H9 (cell line): Measurements from ENCODE around the gene TRAF3IP1. TPM values are rescaled to one million over a fixed set of nuclear protein-coding genes. Genes with fewer than 3 reads are reported as not detected.

Source experiments
- DNase-seq: peaks from one replicate; pipeline ENCODE4 v3.0.0-alpha.2; 2017
- H2AFZ ChIP-seq: one replicate; pipeline ENCODE4 v1.6.1; 2013; ENCODE audit warnings: mild to moderate bottlenecking, low read length, control low read depth, moderate library complexity
- H2AK5ac ChIP-seq: 2 replicates; pipeline ENCODE4 v1.6.1; 2013; ENCODE audit warnings: low read length, control low read depth, mixed read lengths; ENCODE audit not compliant: insufficient read length
- H2BK120ac ChIP-seq: one replicate; pipeline ENCODE4 v1.6.1; 2013; ENCODE audit warnings: low read depth, mild to moderate bottlenecking, low read length, control low read depth, inconsistent platforms; ENCODE audit not compliant: poor library complexity, severe bottlenecking
- H2BK12ac ChIP-seq: 2 replicates; pipeline ENCODE4 v1.6.1; 2013; ENCODE audit warnings: low read length, control low read depth, mixed read lengths, low read depth; ENCODE audit not compliant: insufficient read length
- H2BK15ac ChIP-seq: 2 replicates; pipeline ENCODE4 v1.6.1; 2013; ENCODE audit warnings: low read depth, low read length, control low read depth
- H2BK20ac ChIP-seq: one replicate; pipeline ENCODE4 v1.6.1; 2013; ENCODE audit warnings: low read depth, mild to moderate bottlenecking, low read length, control low read depth, inconsistent platforms; ENCODE audit not compliant: poor library complexity, severe bottlenecking
- H2BK5ac ChIP-seq: 2 replicates; pipeline ENCODE4 v1.6.1; 2013; ENCODE audit warnings: low read length, control low read depth, mixed read lengths; ENCODE audit not compliant: insufficient read length
- H3K14ac ChIP-seq: 2 replicates; pipeline ENCODE4 v1.6.1; 2013; ENCODE audit warnings: low read length, control low read depth; ENCODE audit not compliant: insufficient read depth
- H3K18ac ChIP-seq: 2 replicates; pipeline ENCODE4 v1.6.1; 2013; ENCODE audit warnings: low read depth, mild to moderate bottlenecking, mixed read lengths, low read length, control low read depth; ENCODE audit not compliant: insufficient read length
- H3K23ac ChIP-seq: 2 replicates; pipeline ENCODE4 v1.6.1; 2013; ENCODE audit warnings: low read length, control low read depth, mixed read lengths, low read depth; ENCODE audit not compliant: insufficient read length
- H3K23me2 ChIP-seq: 2 replicates; pipeline ENCODE4 v1.6.1; 2013; ENCODE audit warnings: low read depth, mild to moderate bottlenecking, mixed read lengths, low read length, control low read depth; ENCODE audit not compliant: insufficient read length, poor library complexity, severe bottlenecking
- H3K27ac ChIP-seq: 2 replicates; pipeline ENCODE4 v1.5.1; 2013; ENCODE audit warnings: low read length, control low read depth, mixed read lengths, low read depth; ENCODE audit not compliant: insufficient read length
- H3K27me3 ChIP-seq: 2 replicates; pipeline ENCODE4 v1.6.1; 2013; ENCODE audit warnings: low read length, control low read depth, inconsistent platforms; ENCODE audit not compliant: insufficient read depth
- H3K4ac ChIP-seq: 2 replicates; pipeline ENCODE4 v1.6.1; 2013; ENCODE audit warnings: low read depth, mild to moderate bottlenecking, control low read depth, inconsistent platforms, low read length, moderate library complexity
- H3K4me1 ChIP-seq: 2 replicates; pipeline ENCODE4 v1.6.1; 2013; ENCODE audit warnings: low read length, control low read depth, inconsistent platforms; ENCODE audit not compliant: insufficient read depth
- H3K4me2 ChIP-seq: 2 replicates; pipeline ENCODE4 v1.6.1; 2013; ENCODE audit warnings: low read length, control low read depth, mixed read lengths; ENCODE audit not compliant: insufficient read length, insufficient read depth
- H3K56ac ChIP-seq: 2 replicates; pipeline ENCODE4 v1.6.1; 2013; ENCODE audit warnings: low read depth, mild to moderate bottlenecking, mixed read lengths, low read length, control low read depth; ENCODE audit not compliant: insufficient read length
- H3K79me1 ChIP-seq: 2 replicates; pipeline ENCODE4 v1.6.1; 2013; ENCODE audit warnings: low read depth, mild to moderate bottlenecking, moderate library complexity, low read length, control low read depth, inconsistent platforms; ENCODE audit not compliant: insufficient read depth, poor library complexity, severe bottlenecking
- H3K79me2 ChIP-seq: 2 replicates; pipeline ENCODE4 v1.6.1; 2013; ENCODE audit warnings: low read length, control low read depth, inconsistent platforms; ENCODE audit not compliant: insufficient read depth
- H3K9ac ChIP-seq: 2 replicates; pipeline ENCODE4 v1.6.1; 2013; ENCODE audit warnings: low read length, control low read depth, mixed read lengths; ENCODE audit not compliant: insufficient read length; ENCODE audit errors: extremely low read depth
- H3K9me3 ChIP-seq: one replicate; pipeline ENCODE4 v1.6.1; 2013; ENCODE audit warnings: low read depth, low read length, inconsistent platforms; ENCODE audit not compliant: control insufficient read depth
- H3T11ph ChIP-seq: one replicate; pipeline ENCODE4 v1.6.1; 2013; ENCODE audit warnings: mild to moderate bottlenecking, low read length, control low read depth, inconsistent platforms
- H4K20me1 ChIP-seq: one replicate; pipeline ENCODE4 v1.6.1; 2013; ENCODE audit not compliant: control insufficient read depth, insufficient read length, insufficient read depth
- H4K5ac ChIP-seq: 2 replicates; pipeline ENCODE4 v1.6.1; 2013; ENCODE audit warnings: low read depth, mild to moderate bottlenecking, mixed read lengths, low read length, control low read depth; ENCODE audit not compliant: insufficient read length
- H4K8ac ChIP-seq: replicated peaks from 2 replicates; pipeline ENCODE4 v1.6.1; 2013; ENCODE audit warnings: low read length, control low read depth, mixed read lengths, low read depth; ENCODE audit not compliant: insufficient read length
- H4K91ac ChIP-seq: 2 replicates; pipeline ENCODE4 v1.6.1; 2013; ENCODE audit warnings: low read depth, mild to moderate bottlenecking, moderate library complexity, mixed read lengths, low read length, control low read depth; ENCODE audit not compliant: insufficient read length
- H3K27ac Mint-ChIP-seq, 3 experiments: 2 replicates in 2 of 3; 3 replicates in 1 of 3; pipeline ENCODE4 v1.8.0; 2020 to 2021; ENCODE audit warnings: mixed read lengths in 3 of 3, mild to moderate bottlenecking in 1 of 3, moderate library complexity in 1 of 3
- H3K27me3 Mint-ChIP-seq: 2 replicates; pipeline ENCODE4 v1.8.0; 2021; ENCODE audit warnings: low read depth, mild to moderate bottlenecking, moderate library complexity, mixed read lengths
- H3K36me3 Mint-ChIP-seq, 3 experiments: 2 replicates in 2 of 3; 3 replicates in 1 of 3; pipeline ENCODE4 v1.8.0; 2020 to 2021; ENCODE audit warnings: low read depth in 3 of 3, mixed read lengths in 3 of 3; ENCODE audit not compliant: insufficient read depth in 1 of 3
- H3K4me1 Mint-ChIP-seq, 2 experiments: 2 replicates each; pipeline ENCODE4 v1.8.0; 2020; ENCODE audit warnings: mixed read lengths in 2 of 2
- H3K4me3 Mint-ChIP-seq, 2 experiments: 2 replicates in 1 of 2; 3 replicates in 1 of 2; pipeline ENCODE4 v1.8.0; 2020 to 2021; ENCODE audit warnings: mild to moderate bottlenecking in 2 of 2, mixed read lengths in 2 of 2, moderate library complexity in 1 of 2
- H3K9me3 Mint-ChIP-seq, 2 experiments: 2 replicates in 1 of 2; 3 replicates in 1 of 2; pipeline ENCODE4 v1.8.0; 2020; ENCODE audit warnings: mild to moderate bottlenecking in 2 of 2, mixed read lengths in 2 of 2, moderate library complexity in 1 of 2
- WGBS: extraction: QIAGEN DNeasy Blood & Tissue Kit; methylation state at CpG from one replicate; pipeline ENCODE4 v1.1.7; 2013; ENCODE audit warnings: missing lambda C conversion rate, low lambda C conversion rate, mixed read lengths; ENCODE audit not compliant: insufficient read length; ENCODE audit errors: extremely low coverage; 5-methylcytosine and 5-hydroxymethylcytosine counted together
- total RNA-seq: library from RNA; stranded (reverse); gene quantifications from 2 replicates; pipeline ENCODE4 v1.2.1, GENCODE V29; 2021
- TF ChIP-seq, protein P1 (sequence below): fragments of 200-600 bp; sonication (generic); conservative IDR thresholded peaks from 3 replicates; pipeline ENCODE4 v1.8.0; 2021; ENCODE audit warnings: antibody characterized with exemption, mild to moderate bottlenecking

Gene TRAF3IP1
- total RNA-seq, 1 experiment from 2014 or later = 16.4 TPM

DNA sequence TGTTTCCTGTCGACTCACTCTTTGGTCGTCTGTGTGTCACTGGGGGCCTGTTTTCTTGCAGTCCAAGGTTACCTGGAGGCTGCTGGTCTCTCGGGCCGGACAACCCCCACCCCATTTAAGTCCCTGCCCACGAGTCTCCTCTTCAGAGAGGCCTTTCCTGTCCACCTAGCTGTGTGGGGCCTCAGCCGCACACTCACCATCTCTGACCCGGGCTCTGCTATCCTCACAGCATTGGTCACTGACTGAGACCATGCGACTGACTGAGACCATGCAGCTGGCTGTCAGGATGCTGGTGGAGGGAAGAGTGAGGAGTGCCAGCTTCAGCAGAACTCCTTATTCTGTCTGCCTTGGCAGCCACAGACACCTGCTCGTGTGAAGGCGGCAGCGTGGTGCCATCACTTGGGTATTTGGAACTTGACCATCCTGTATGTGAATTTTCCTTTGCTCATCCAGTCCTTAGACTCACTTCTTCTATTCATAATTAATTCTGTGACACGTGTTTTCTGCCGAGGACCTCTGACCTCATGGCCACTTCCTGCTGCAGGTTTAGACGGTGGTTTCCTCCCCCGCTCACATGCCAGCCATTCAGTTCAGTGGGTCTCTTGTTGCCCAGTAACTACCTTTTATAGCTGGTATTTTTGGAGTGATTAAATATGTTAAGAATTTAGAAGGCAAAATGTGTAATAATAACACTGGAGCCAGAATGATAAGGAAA, 58.9 kb downstream of the TRAF3IP1 start:
- DNase-seq = no peak
- Histone ChIP-seq H2BK20ac (no peak overlapping the region), H3K27ac (no peak overlapping the region), H3K4me1 (peaks cover 8% of the 10 kb centered on the region; the same call in 1 of the 2 replicates), H3K4ac (no peak overlapping the region), H3K23ac (no peak overlapping the region), H2AFZ (no peak overlapping the region), H2BK120ac (no peak overlapping the region), H4K91ac (no peak overlapping the region), H2BK15ac (peak overlapping the region; percentile 7; the same call in 1 of the 2 replicates), H3K27me3 (no peaks in the 10 kb centered on the region), H4K5ac (no peak overlapping the region), H3K18ac (no peak overlapping the region), H2BK12ac (no peak overlapping the region), H3K4me2 (no peak overlapping the region), H3K79me2 (no peaks in the 10 kb centered on the region), H3K56ac (no peak overlapping the region), H4K20me1 (no peaks in the 10 kb centered on the region), H3T11ph (no peak overlapping the region), H3K9me3 (no peaks in the 10 kb centered on the region), H3K14ac (no peak overlapping the region), H3K9ac (no peak overlapping the region), H2AK5ac (no peak overlapping the region), H3K23me2 (peaks cover 4% of the 10 kb centered on the region), H4K8ac (no peak overlapping the region), H3K79me1 (no peaks in the 10 kb centered on the region), H2BK5ac (no peak overlapping the region)
- Mint-ChIP-seq H3K4me1 (peaks cover 12 to 27% of the 10 kb centered on the region in 2 experiments), H3K9me3 (peaks cover 2 to 7% of the 10 kb centered on the region in 2 experiments; a peak in 2 of 5 replicates), H3K27me3 (no peaks in the 10 kb centered on the region; the same call in 1 of the 2 replicates), H3K4me3 (no peak overlapping the region), H3K36me3 (peaks cover 15 to 25% (median 24%) of the 10 kb centered on the region in 3 experiments; a peak in 6 of 7 replicates), H3K27ac (peak overlapping the region in 1 of 3 experiments; percentile 78; a peak in 2 of 7 replicates)
- TF ChIP-seq, protein P1, sequence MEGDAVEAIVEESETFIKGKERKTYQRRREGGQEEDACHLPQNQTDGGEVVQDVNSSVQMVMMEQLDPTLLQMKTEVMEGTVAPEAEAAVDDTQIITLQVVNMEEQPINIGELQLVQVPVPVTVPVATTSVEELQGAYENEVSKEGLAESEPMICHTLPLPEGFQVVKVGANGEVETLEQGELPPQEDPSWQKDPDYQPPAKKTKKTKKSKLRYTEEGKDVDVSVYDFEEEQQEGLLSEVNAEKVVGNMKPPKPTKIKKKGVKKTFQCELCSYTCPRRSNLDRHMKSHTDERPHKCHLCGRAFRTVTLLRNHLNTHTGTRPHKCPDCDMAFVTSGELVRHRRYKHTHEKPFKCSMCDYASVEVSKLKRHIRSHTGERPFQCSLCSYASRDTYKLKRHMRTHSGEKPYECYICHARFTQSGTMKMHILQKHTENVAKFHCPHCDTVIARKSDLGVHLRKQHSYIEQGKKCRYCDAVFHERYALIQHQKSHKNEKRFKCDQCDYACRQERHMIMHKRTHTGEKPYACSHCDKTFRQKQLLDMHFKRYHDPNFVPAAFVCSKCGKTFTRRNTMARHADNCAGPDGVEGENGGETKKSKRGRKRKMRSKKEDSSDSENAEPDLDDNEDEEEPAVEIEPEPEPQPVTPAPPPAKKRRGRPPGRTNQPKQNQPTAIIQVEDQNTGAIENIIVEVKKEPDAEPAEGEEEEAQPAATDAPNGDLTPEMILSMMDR = no peak
- no CpG with 5 or more reads among the region's 15 CpGs for WGBS
